ENCODE results near the gene GDPD5. TPM values are rescaled to one million over a fixed set of nuclear protein-coding genes. Genes with fewer than 3 reads are reported as not detected.

GDPD5 gene
- total and polyA plus RNA-seq, 9 donors, result 12.8 to 33.2 (median 20.7) TPM

Other genes starting within 250 kb of the GDPD5 start
- 14.7 TPM for gene ARRB1, start 174.3 kb downstream of the GDPD5 start, total RNA-seq
- gene ARRB1, start 174.3 kb downstream of the GDPD5 start, polyA plus RNA-seq (ENCODE audit: insufficient read depth in 1 of 8, insufficient read length in 8 of 8, low replicate concordance in 1 of 8), result 10 to 100 TPM; 14.0 to 22.7 (median 20.7) TPM
- 3,986 TPM for gene RPS3, start 126.4 kb downstream of the GDPD5 start, total RNA-seq
- 1,000 to 10,000 TPM; 3,265 to 4,158 (median 4,038) TPM for gene RPS3, start 126.4 kb downstream of the GDPD5 start, polyA plus RNA-seq (ENCODE audit: insufficient read depth in 1 of 8, insufficient read length in 8 of 8, low replicate concordance in 1 of 8)
- 3.6 TPM for gene KLHL35, start 92.7 kb downstream of the GDPD5 start, total RNA-seq
- gene KLHL35, start 92.7 kb downstream of the GDPD5 start, polyA plus RNA-seq (ENCODE audit: insufficient read depth in 1 of 8, insufficient read length in 8 of 8, low replicate concordance in 1 of 8), result 1 to 10 TPM; 2.3 to 6.5 (median 4.6) TPM
- 229 TPM for gene SERPINH1, start 36.3 kb upstream of the GDPD5 start, total RNA-seq
- 100 to 1,000 TPM; 316 to 589 (median 433) TPM for gene SERPINH1, start 36.3 kb upstream of the GDPD5 start, polyA plus RNA-seq (ENCODE audit: insufficient read depth in 1 of 8, insufficient read length in 8 of 8, low replicate concordance in 1 of 8)
- gene MAP6, start 143.1 kb upstream of the GDPD5 start, total RNA-seq, result 6.1 TPM
- gene MAP6, start 143.1 kb upstream of the GDPD5 start, polyA plus RNA-seq (ENCODE audit: insufficient read depth in 1 of 8, insufficient read length in 8 of 8, low replicate concordance in 1 of 8), result 10 to 100 TPM in 4 of 8 donors, 1 to 10 TPM in 4; 6.9 to 13.4 (median 9.9) TPM
- not detected for gene MOGAT2, start 191.9 kb upstream of the GDPD5 start, total RNA-seq
- gene MOGAT2, start 191.9 kb upstream of the GDPD5 start, polyA plus RNA-seq (ENCODE audit: insufficient read depth in 1 of 8, insufficient read length in 8 of 8, low replicate concordance in 1 of 8), result 1 to 10 TPM in 2 of 8 donors, under 1 TPM in 1, not detected in 5; 0.10 to 9.2 (median 2.0) TPM
- gene DGAT2, start 242.8 kb upstream of the GDPD5 start, total RNA-seq, result 0.31 TPM
- gene DGAT2, start 242.8 kb upstream of the GDPD5 start, polyA plus RNA-seq (ENCODE audit: insufficient read depth in 1 of 8, insufficient read length in 8 of 8, low replicate concordance in 1 of 8), result 1 to 10 TPM in 2 of 8 donors, under 1 TPM in 6; 0.45 to 3.8 (median 0.78) TPM